H1 (cell line): ENCODE data around the gene TRHDE. TPM values are rescaled to one million over a fixed set of nuclear protein-coding genes. Genes with fewer than 3 reads are reported as not detected.

Experiments used
- CTCF ChIA-PET: fragments of 300-600 bp; sonication (Branson Sonifier 250); formaldehyde crosslinking; loops from one replicate; lab custom pipeline; 2021; ENCODE audit not compliant: partially characterized antibody; lab: Charles Lee
- POLR2A ChIA-PET: fragments of 300-600 bp; sonication (Branson Sonifier 250); formaldehyde crosslinking; loops from one replicate; lab custom pipeline; 2021; ENCODE audit warnings: inconsistent platforms; ENCODE audit not compliant: partially characterized antibody; lab: Charles Lee
- DNase-seq, 2 experiments: peaks; one replicate each; pipeline versions ENCODE4 v3.0.0 to v3.0.0-alpha.2; 2010 to 2022; ENCODE audit warnings: low spot score in 2 of 2, low read depth in 1 of 2, mixed read lengths in 1 of 2
- FAIRE-seq: peaks from 2 replicates; lab custom pipeline; 2011; peaks lifted over from hg19 to GRCh38; lab: Jason Lieb, UNC
- H2AFZ ChIP-seq: 2 replicates; pipeline ENCODE4 v1.8.1; 2012; ENCODE audit warnings: low read length, inconsistent platforms
- H2AK5ac ChIP-seq: 2 replicates; pipeline ENCODE4 v1.6.1; 2013; ENCODE audit warnings: low read depth, low read length
- H2BK120ac ChIP-seq: replicated peaks from 2 replicates; pipeline ENCODE3; 2013; ENCODE audit warnings: low read depth, low read length, inconsistent platforms
- H2BK12ac ChIP-seq: 2 replicates; pipeline ENCODE4 v1.6.1; 2013; ENCODE audit warnings: low read depth, low read length
- H2BK15ac ChIP-seq: 2 replicates; pipeline ENCODE4 v1.6.1; 2013; ENCODE audit warnings: low read length
- H2BK20ac ChIP-seq: 2 replicates; pipeline ENCODE4 v1.6.1; 2013; ENCODE audit warnings: low read length
- H2BK5ac ChIP-seq: 2 replicates; pipeline ENCODE4 v1.6.1; 2013; ENCODE audit warnings: low read depth, low read length
- H3K14ac ChIP-seq: 2 replicates; pipeline ENCODE4 v1.6.1; 2013; ENCODE audit warnings: inconsistent platforms; ENCODE audit not compliant: insufficient read length
- H3K18ac ChIP-seq: 2 replicates; pipeline ENCODE4 v1.6.1; 2013; ENCODE audit warnings: low read length; ENCODE audit errors: extremely low read depth
- H3K23ac ChIP-seq: 2 replicates; pipeline ENCODE4 v1.6.1; 2013; ENCODE audit warnings: inconsistent platforms; ENCODE audit not compliant: insufficient read length
- H3K23me2 ChIP-seq: 2 replicates; pipeline ENCODE4 v1.6.1; 2013; ENCODE audit warnings: low read depth, low read length
- H3K27ac ChIP-seq: 2 replicates; pipeline ENCODE4 v1.6.1; 2011; ENCODE audit warnings: low read depth, low read length, inconsistent platforms
- H3K27me3 ChIP-seq, 4 experiments: replicated peaks in 1 of 4; 1 replicate in 1 of 4; 2 replicates in 3 of 4; pipeline versions ENCODE4 v1.6.1 to v1.8.1; 2011 to 2013; ENCODE audit warnings: low read length in 3 of 4, mild to moderate bottlenecking in 3 of 4, inconsistent platforms in 2 of 4, mixed read lengths in 2 of 4, moderate library complexity in 1 of 4; ENCODE audit not compliant: control insufficient read depth in 3 of 4, insufficient read depth in 3 of 4; ENCODE audit errors: extremely low read depth in 1 of 4
- H3K36me3 ChIP-seq, 4 experiments: 2 replicates each; pipeline versions ENCODE4 v1.6.1 to v1.8.1; 2011 to 2013; ENCODE audit warnings: mild to moderate bottlenecking in 4 of 4, low read length in 3 of 4, moderate library complexity in 2 of 4, control low read depth in 1 of 4, inconsistent platforms in 1 of 4; ENCODE audit not compliant: insufficient read depth in 4 of 4, control insufficient read depth in 2 of 4
- H3K4ac ChIP-seq: replicated peaks from 2 replicates; pipeline ENCODE3; 2013; ENCODE audit warnings: low read length, low read depth, mixed read lengths, inconsistent platforms; ENCODE audit not compliant: insufficient read length
- H3K4me1 ChIP-seq, 4 experiments: replicated peaks in 1 of 4; 1 replicate in 1 of 4; 2 replicates in 3 of 4; pipeline versions ENCODE4 v1.6.1 to v1.8.1; 2011 to 2013; ENCODE audit warnings: low read length in 3 of 4, inconsistent platforms in 2 of 4, mixed read lengths in 1 of 4; ENCODE audit not compliant: insufficient read depth in 4 of 4, control insufficient read depth in 3 of 4
- H3K4me2 ChIP-seq, 2 experiments: 2 replicates each; pipeline versions ENCODE4 v1.6.1 to v1.8.1; 2011 to 2013; ENCODE audit warnings: low read depth in 2 of 2, low read length in 2 of 2, control low read depth in 1 of 2, inconsistent platforms in 1 of 2, mild to moderate bottlenecking in 1 of 2; ENCODE audit not compliant: insufficient read depth in 1 of 2
- H3K4me3 ChIP-seq, 4 experiments: fragments of 200-600, 300-600 bp in 1 of 4; sonication (generic), shearing (Covaris generic), sonication (Bioruptor Twin) in 1 of 4; 2 replicates each; pipeline versions ENCODE4 v1.5.1 to v1.8.1; 2011 to 2016; ENCODE audit warnings: low read length in 4 of 4, low read depth in 3 of 4, control low read depth in 2 of 4, inconsistent platforms in 2 of 4, mild to moderate bottlenecking in 2 of 4, mixed read lengths in 1 of 4, moderate library complexity in 1 of 4; ENCODE audit not compliant: insufficient read depth in 2 of 4; ENCODE audit errors: extremely low read depth in 1 of 4
- H3K56ac ChIP-seq: replicated peaks from 2 replicates; pipeline ENCODE3; 2013; ENCODE audit warnings: low read depth, mild to moderate bottlenecking, mixed read lengths, low read length, inconsistent platforms; ENCODE audit not compliant: insufficient read length
- H3K79me1 ChIP-seq: 2 replicates; pipeline ENCODE4 v1.6.1; 2013; ENCODE audit warnings: low read depth, low read length, control low read depth
- H3K79me2 ChIP-seq, 2 experiments: 2 replicates each; pipeline versions ENCODE4 v1.6.1 to v1.8.1; 2012 to 2013; ENCODE audit warnings: low read length in 2 of 2, mild to moderate bottlenecking in 2 of 2, inconsistent platforms in 1 of 2; ENCODE audit not compliant: insufficient read depth in 2 of 2, control insufficient read depth in 1 of 2
- H3K9ac ChIP-seq, 4 experiments: replicated peaks in 1 of 4; 1 replicate in 1 of 4; 2 replicates in 3 of 4; pipeline versions ENCODE4 v1.6.1 to v1.8.1; 2011 to 2013; ENCODE audit warnings: low read depth in 3 of 4, low read length in 3 of 4, control low read depth in 2 of 4, mild to moderate bottlenecking in 2 of 4, moderate library complexity in 2 of 4, inconsistent platforms in 1 of 4; ENCODE audit errors: extremely low read depth in 1 of 4
- H3K9me3 ChIP-seq, 2 experiments: 2 replicates each; pipeline versions ENCODE4 v1.6.1 to v1.8.1; 2012 to 2013; ENCODE audit warnings: mild to moderate bottlenecking in 2 of 2, moderate library complexity in 2 of 2, control low read depth in 1 of 2, inconsistent platforms in 1 of 2, low read depth in 1 of 2, low read length in 1 of 2, mixed read lengths in 1 of 2; ENCODE audit not compliant: insufficient read depth in 2 of 2
- H4K20me1 ChIP-seq, 2 experiments: replicated peaks in 1 of 2; 2 replicates each; pipeline versions ENCODE3 to v1.8.1; 2011 to 2013; ENCODE audit warnings: inconsistent platforms in 2 of 2, low read length in 2 of 2, mild to moderate bottlenecking in 1 of 2; ENCODE audit not compliant: insufficient read depth in 2 of 2, control insufficient read depth in 1 of 2
- H4K5ac ChIP-seq: 2 replicates; pipeline ENCODE4 v1.6.1; 2013; ENCODE audit warnings: low read length, low read depth, mixed read lengths, inconsistent platforms; ENCODE audit not compliant: insufficient read length
- H4K8ac ChIP-seq: 2 replicates; pipeline ENCODE4 v1.8.0; 2013; ENCODE audit warnings: mild to moderate bottlenecking, moderate library complexity, low read length, inconsistent platforms; ENCODE audit not compliant: insufficient read depth; ENCODE audit errors: extremely low read depth
- H4K91ac ChIP-seq: replicated peaks from 2 replicates; pipeline ENCODE3; 2013; ENCODE audit warnings: low read length, mixed read lengths, inconsistent platforms; ENCODE audit not compliant: insufficient read length
- CBX8 ChIP-seq: fragments of 300-800, 300-1000 bp; sonication (generic); IDR thresholded peaks from 2 replicates; pipeline ENCODE4 v1.7.1; 2016; ENCODE audit warnings: low read depth, low read length, borderline replicate concordance
- CTBP2 ChIP-seq: IDR thresholded peaks from 2 replicates; pipeline ENCODE4 v1.7.0; 2011; ENCODE audit warnings: borderline replicate concordance, mild to moderate bottlenecking, moderate library complexity, mixed read lengths, low read length; ENCODE audit not compliant: insufficient read depth, insufficient read length
- EGR1 ChIP-seq: IDR thresholded peaks from 2 replicates; pipeline ENCODE4 v1.6.1; 2011; ENCODE audit warnings: low read depth, low read length, borderline replicate concordance
- EP300 ChIP-seq, 2 experiments: IDR thresholded peaks; 1 replicate in 1 of 2; 2 replicates in 1 of 2; pipeline ENCODE4 v1.6.1; 2011 to 2012; ENCODE audit warnings: low read depth in 2 of 2, low read length in 2 of 2, mild to moderate bottlenecking in 2 of 2, borderline replicate concordance in 1 of 2, inconsistent platforms in 1 of 2, moderate library complexity in 1 of 2
- GABPA ChIP-seq: IDR thresholded peaks from 2 replicates; pipeline ENCODE4 v1.6.1; 2011; ENCODE audit warnings: mild to moderate bottlenecking, low read length, moderate library complexity, borderline replicate concordance; ENCODE audit not compliant: insufficient read depth
- GTF2F1 ChIP-seq: IDR thresholded peaks from 2 replicates; pipeline ENCODE4 v1.6.1; 2012; ENCODE audit warnings: low read depth, low read length, improper control_type of control experiment, borderline replicate concordance
- PHF8 ChIP-seq: fragments of 200-600 bp; sonication (generic); conservative IDR thresholded peaks from 2 replicates; pipeline ENCODE4 v1.7.1; 2012; ENCODE audit warnings: low read depth, mild to moderate bottlenecking, inconsistent platforms, low read length, moderate library complexity
- RBBP5 ChIP-seq: IDR thresholded peaks from 2 replicates; pipeline ENCODE4 v1.7.1; 2012; ENCODE audit warnings: low read depth, mild to moderate bottlenecking, inconsistent platforms, low read length, moderate library complexity, borderline replicate concordance
- SP2 ChIP-seq: IDR thresholded peaks from 2 replicates; pipeline ENCODE4 v1.6.1; 2012; ENCODE audit warnings: mild to moderate bottlenecking, low read length, inconsistent platforms
- TAF7 ChIP-seq: optimal IDR thresholded peaks from 2 replicates; pipeline ENCODE3; 2011; ENCODE audit warnings: low read depth, mild to moderate bottlenecking, inconsistent platforms, low read length, moderate library complexity, borderline replicate concordance
- ZNF274 ChIP-seq: IDR thresholded peaks from 2 replicates; pipeline ENCODE4 v1.7.0; 2012; ENCODE audit warnings: low read length, borderline replicate concordance; ENCODE audit errors: extremely low read depth
- WGBS, 2 experiments: shearing (Covaris generic) in 1 of 2; methylation state at CpG; one replicate each; pipeline versions ENCODE4 v1.1.6 to v1.1.7; 2013 to 2015; ENCODE audit warnings: low lambda C conversion rate in 2 of 2, mixed read lengths in 2 of 2, inconsistent platforms in 1 of 2, low coverage in 1 of 2, missing lambda C conversion rate in 1 of 2; ENCODE audit not compliant: insufficient replicate concordance in 2 of 2, insufficient coverage in 1 of 2, insufficient read length in 1 of 2; ENCODE audit errors: extremely low coverage in 1 of 2, missing lambda C conversion rate in 1 of 2; 5-methylcytosine and 5-hydroxymethylcytosine counted together
- polyA plus RNA-seq, 7 experiments: library from polyadenylated mRNA; depleted of rRNA in 3 of 7; stranded (reverse) in 5 of 7; unstranded in 2 of 7; fragments of >200 nt in 5 of 7; fragments of 200-250 nt in 2 of 7; gene quantifications; 1 replicate in 5 of 7; 2 replicates in 1 of 7; 4 replicates in 1 of 7; pipeline versions ENCODE4 v1.2.1 to v1.2.3, GENCODE V29; 2011 to 2013; ENCODE audit warnings: missing spikeins in 2 of 7, mixed read lengths in 2 of 7
- total RNA-seq: library from RNA; stranded (reverse); fragmentation: NEBNext Ultra II Directional; extraction: Animal tissue kit (Norgen Biotek cat#: 25700); gene quantifications from 2 replicates; pipeline ENCODE4 v1.2.1, GENCODE V29; 2021
- TF ChIP-seq, protein P1 (sequence below): IDR thresholded peaks from 2 replicates; pipeline ENCODE4 v1.6.1; 2011; ENCODE audit warnings: low read depth, mild to moderate bottlenecking, low read length; ENCODE audit not compliant: insufficient read depth

TRHDE gene
- total and polyA plus RNA-seq, 2 of the 8 experiments (the other 6 are each of a cell fraction or from before 2014, with no cell fraction given): 1.3 to 5.0 TPM

DNA sequence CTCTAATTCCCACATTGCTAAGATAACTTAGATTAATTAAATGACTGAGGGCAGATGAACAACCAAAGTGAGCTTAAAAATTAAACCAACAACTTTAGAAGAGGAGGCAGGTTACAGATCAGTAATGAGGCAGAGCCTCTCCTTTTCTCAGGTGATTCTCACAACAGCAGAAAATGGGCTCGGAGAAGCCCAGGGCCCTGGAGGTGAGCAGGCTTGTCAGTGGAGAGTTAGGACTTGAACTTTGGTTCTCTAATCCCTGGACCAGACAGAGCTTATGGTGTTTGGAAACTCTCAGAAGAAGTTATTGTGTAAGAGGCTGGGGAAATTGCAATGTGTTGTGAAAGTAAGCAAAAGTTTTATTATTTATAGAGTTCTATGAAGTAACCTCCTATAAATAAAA, 2.8 kb downstream of the TRHDE start:
- Histone ChIP-seq H2BK5ac (no peak overlapping the region), H3K14ac (no peak overlapping the region), H3K27ac (no peak overlapping the region), H3K79me2 (no peaks in the 10 kb centered on the region), H2BK120ac (no peak overlapping the region), H2BK15ac (no peak overlapping the region), H4K91ac (no peak overlapping the region), H3K27me3 (peaks cover 11 to 35% (median 27%) of the 10 kb centered on the region in 4 experiments), H4K20me1 (no peaks in the 10 kb centered on the region), H3K9ac (no peak overlapping the region), H2BK12ac (no peak overlapping the region), H3K23ac (no peak overlapping the region), H3K4ac (no peak overlapping the region), H3K4me2 (no peak overlapping the region; a peak in 1 of 4 replicates), H2BK20ac (no peak overlapping the region), H3K4me1 (peaks cover 0 to 6% (median 1%) of the 10 kb centered on the region in 4 experiments; a peak in 3 of 7 replicates), H3K4me3 (no peak overlapping the region), H2AK5ac (no peak overlapping the region), H4K5ac (no peak overlapping the region), H3K79me1 (no peaks in the 10 kb centered on the region), H3K23me2 (peaks cover 18% of the 10 kb centered on the region), H4K8ac (no peak overlapping the region), H2AFZ (no peak overlapping the region), H3K36me3 (no peaks in the 10 kb centered on the region), H3K56ac (no peak overlapping the region), H3K18ac (no peak overlapping the region), H3K9me3 (no peaks in the 10 kb centered on the region)
- FAIRE-seq: no peak
- WGBS, 2 experiments: 78% methylated on average over 1 of the region's 1 CpG; no CpG with 5 or more reads in 1 of the 2 experiments
- ChIA-PET CTCF (interaction anchor here (0.5 to 2.7 kb wide), 5 partner anchors 9 to 1036 kb away, joined by 4 to 20 read pairs (median 5); no protein-coding TSS in a partner anchor), POLR2A (no interaction called here)
- no peak for DNase-seq
- TF ChIP-seq, protein P1, sequence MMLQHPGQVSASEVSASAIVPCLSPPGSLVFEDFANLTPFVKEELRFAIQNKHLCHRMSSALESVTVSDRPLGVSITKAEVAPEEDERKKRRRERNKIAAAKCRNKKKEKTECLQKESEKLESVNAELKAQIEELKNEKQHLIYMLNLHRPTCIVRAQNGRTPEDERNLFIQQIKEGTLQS: no peak
- TF ChIP-seq EGR1 (no peak), ZNF274 (no peak), RBBP5 (no peak), TAF7 (no peak), PHF8 (no peak), SP2 (no peak), GTF2F1 (no peak), CTBP2 (no peak), EP300 (IDR thresholded peaks at IDR 0.05; ENCODE audit: borderline replicate concordance in 1 of 2, low read depth in 2 of 2, low read length in 2 of 2) (no peak), CBX8 (no peak), GABPA (no peak)
